Tibial nerve (tissue), 4 donors: ENCODE results near the gene PLCB3. TPM values are rescaled to one million over a fixed set of nuclear protein-coding genes. Genes with fewer than 3 reads are reported as not detected.

Experiments
- DNase-seq, 2 donors: peaks; one replicate each; pipeline ENCODE4 v3.0.0-alpha.2; 2019; ENCODE audit warnings: low spot score in 2 of 2
- H3K27ac ChIP-seq, 4 donors: fragments of 200-600 bp; sonication (generic) in 3 of 4; one replicate each; pipeline ENCODE4 v1.5.1; 2017 to 2019; ENCODE audit warnings: mild to moderate bottlenecking in 1 of 4
- H3K27me3 ChIP-seq, 2 donors: fragments of 200-600 bp; sonication (generic) in 1 of 2; one replicate each; pipeline versions ENCODE4 v1.5.1 to v1.6.0; 2017 to 2019
- H3K36me3 ChIP-seq, 3 donors: fragments of 200-600 bp; sonication (generic); one replicate each; pipeline ENCODE4 v1.5.1; 2018 to 2019
- H3K4me1 ChIP-seq, 4 donors: fragments of 200-600 bp; sonication (generic) in 3 of 4; one replicate each; pipeline ENCODE4 v1.5.1; 2017 to 2019
- H3K4me3 ChIP-seq, 4 donors: fragments of 200-600 bp; sonication (generic) in 3 of 4; one replicate each; pipeline ENCODE4 v1.5.1; 2017 to 2019; ENCODE audit warnings: mild to moderate bottlenecking in 1 of 4, moderate library complexity in 1 of 4
- H3K9me3 ChIP-seq, 4 donors: fragments of 200-600 bp; sonication (generic) in 3 of 4; one replicate each; pipeline ENCODE4 v1.5.1; 2017 to 2019
- CTCF ChIP-seq, 5 experiments: fragments of 200-600 bp in 3 of 5; fragments of 450-650 bp in 2 of 5; sonication (generic) in 3 of 5; IDR thresholded peaks; one replicate each; pipeline ENCODE4 v1.5.1; 2016 to 2019; ENCODE audit warnings: antibody characterized with exemption in 5 of 5, mild to moderate bottlenecking in 3 of 5, moderate library complexity in 2 of 5
- EP300 ChIP-seq, 2 donors: sonication (generic); formaldehyde crosslinking; IDR thresholded peaks; one replicate each; pipeline ENCODE4 v1.6.1; 2017; ENCODE audit warnings: antibody characterized with exemption in 2 of 2, mild to moderate bottlenecking in 1 of 2
- POLR2A ChIP-seq, 2 donors: fragments of 450-650 bp; IDR thresholded peaks; one replicate each; pipeline ENCODE4 v1.6.1; 2017; ENCODE audit warnings: antibody characterized with exemption in 2 of 2, mild to moderate bottlenecking in 2 of 2, moderate library complexity in 2 of 2
- WGBS, 2 donors: methylation state at CpG; one replicate each; pipeline ENCODE4 v1.1.5; 2018; 5-methylcytosine and 5-hydroxymethylcytosine counted together
- total RNA-seq, 4 donors: library from RNA; depleted of rRNA; stranded (reverse); fragments of >200 nt; gene quantifications; one replicate each; pipeline ENCODE4 v1.1.0, GENCODE V29; 2016

PLCB3 gene
- total RNA-seq, 4 donors from 2014 or later = 18.0 to 44.4 (median 27.1) TPM

- no peak overlapping the region for H3K4me3 ChIP-seq
- 84 to 91% methylated on average over 17 to 28 of the region's 35 CpGs for WGBS, 2 donors
- H3K27ac ChIP-seq = no peak overlapping the region
- no peaks in the 10 kb centered on the region for H3K27me3 ChIP-seq
- peaks cover 0 to 61% (median 6%) of the 10 kb centered on the region in 3 donors for H3K36me3 ChIP-seq
- H3K9me3 ChIP-seq = no peaks in the 10 kb centered on the region
- no peak for DNase-seq
- peaks cover 0 to 32% (median 20%) of the 10 kb centered on the region in 4 donors for H3K4me1 ChIP-seq
- no peak for TF ChIP-seq POLR2A (IDR thresholded peaks at IDR 0.05)
- no peak for TF ChIP-seq EP300 (IDR thresholded peaks at IDR 0.05)
- no peak for TF ChIP-seq CTCF (IDR thresholded peaks at IDR 0.05)
Measured at GRCh38 chr11:64255135-64256128, 4.1 kb downstream of the PLCB3 start.

- H3K27me3 ChIP-seq = no peaks in the 10 kb centered on the region
- no peak overlapping the region for H3K27ac ChIP-seq
- H3K4me1 ChIP-seq = peaks cover 0 to 25% (median 13%) of the 10 kb centered on the region in 4 donors
- no peaks in the 10 kb centered on the region for H3K9me3 ChIP-seq
- 75 to 93% methylated on average over 5 to 13 of the region's 15 CpGs for WGBS, 2 donors
- H3K36me3 ChIP-seq = peaks cover 0 to 67% (median 6%) of the 10 kb centered on the region in 3 donors
- DNase-seq = no peak
- H3K4me3 ChIP-seq = no peak overlapping the region
- TF ChIP-seq CTCF (IDR thresholded peaks at IDR 0.05) (no peak), EP300 (IDR thresholded peaks at IDR 0.05) (no peak), POLR2A (IDR thresholded peaks at IDR 0.05) (no peak)
Measured at GRCh38 chr11:64256300-64256699, 5.0 kb downstream of the PLCB3 start.

GRCh38 chr11:64258356-64258755, 7.0 kb downstream of the PLCB3 start:
- H3K27ac ChIP-seq = no peak overlapping the region
- H3K4me1 ChIP-seq = peaks cover 0 to 9% (median under 1%) of the 10 kb centered on the region in 4 donors
- H3K27me3 ChIP-seq = no peaks in the 10 kb centered on the region
- no peaks in the 10 kb centered on the region for H3K9me3 ChIP-seq
- no peak overlapping the region for H3K4me3 ChIP-seq
- no peak for DNase-seq
- H3K36me3 ChIP-seq = peaks cover 0 to 88% (median 6%) of the 10 kb centered on the region in 3 donors
- 80 to 88% methylated on average over 17 to 24 of the region's 24 CpGs for whole genome bisulfite sequencing, 2 donors
- TF ChIP-seq CTCF (IDR thresholded peaks at IDR 0.05) (no peak), EP300 (IDR thresholded peaks at IDR 0.05) (no peak), POLR2A (IDR thresholded peaks at IDR 0.05) (no peak)

- H3K36me3 ChIP-seq = peaks cover 0 to 95% (median 6%) of the 10 kb centered on the region in 3 donors
- H3K27me3 ChIP-seq = no peaks in the 10 kb centered on the region
- H3K27ac ChIP-seq = no peak overlapping the region
- no peak overlapping the region for H3K4me3 ChIP-seq
- 88 to 90% methylated on average over 25 to 32 of the region's 32 CpGs for WGBS, 2 donors
- peaks cover 0 to 2% (median 0%) of the 10 kb centered on the region in 4 donors for H3K4me1 ChIP-seq
- no peak for TF ChIP-seq POLR2A (IDR thresholded peaks at IDR 0.05)
- TF ChIP-seq CTCF (IDR thresholded peaks at IDR 0.05) = no peak
- no peak for TF ChIP-seq EP300 (IDR thresholded peaks at IDR 0.05)
- H3K9me3 ChIP-seq = no peaks in the 10 kb centered on the region
- no peak for DNase-seq
Measured at GRCh38 chr11:64258946-64259532, 7.7 kb downstream of the PLCB3 start.
